NCI-H146 treated with DMSO at 0.1 percent for 48 hours (cell line): ENCODE results near the gene NARS2.
"Not testable (repeated sequence)": the region's sequence is repeated elsewhere in the genome, so short reads cannot be mapped to it uniquely, and the experiment has no call there.

ENCODE experiments used
- DNase-seq: peaks from one replicate; lab custom pipeline; 2025; ENCODE audit not compliant: unreplicated experiment; lab: John Stamatoyannopoulos, UW

The NARS2 gene

GRCh38 chr11:78493413-78493975 is 81.2 kb downstream of the NARS2 start:
- DNase-seq: no peak

GRCh38 chr11:78492973-78493372 is 81.7 kb downstream of the NARS2 start:
- no peak for DNase-seq

- DNase-seq: no peak
These were observed 85.5 kb downstream of the NARS2 start for GRCh38 chr11:78489184-78489583.

GRCh38 chr11:78478536-78478935 is 96.1 kb downstream of the NARS2 start:
- no peak for DNase-seq

- peak; percentile 79 for DNase-seq
These were observed 98.6 kb downstream of the NARS2 start for GRCh38 chr11:78476066-78476465.

- DNase-seq: no peak
These were observed 100.2 kb downstream of the NARS2 start for GRCh38 chr11:78474451-78474850.

- DNase-seq: no peak
These were observed 101.8 kb downstream of the NARS2 start for GRCh38 chr11:78472905-78473304.

GRCh38 chr11:78472382-78472781 is 102.3 kb downstream of the NARS2 start:
- DNase-seq: no peak

- no peak for DNase-seq
These were observed 103.7 kb downstream of the NARS2 start for GRCh38 chr11:78470861-78471442.

- DNase-seq: no peak
These were observed 104.8 kb downstream of the NARS2 start for GRCh38 chr11:78469896-78470295.

GRCh38 chr11:78467931-78468330 is 106.7 kb downstream of the NARS2 start:
- DNase-seq: no peak

GRCh38 chr11:78467370-78467769 is 107.3 kb downstream of the NARS2 start:
- DNase-seq: no peak

- DNase-seq: peak; percentile 77
These were observed 109.3 kb downstream of the NARS2 start for GRCh38 chr11:78465169-78465942.

- DNase-seq: not testable (repeated sequence)
These were observed 109.9 kb downstream of the NARS2 start for GRCh38 chr11:78464787-78465168.

- DNase-seq: no peak
These were observed 114.2 kb downstream of the NARS2 start for GRCh38 chr11:78460471-78460870.

GRCh38 chr11:78459738-78460137 is 114.9 kb downstream of the NARS2 start:
- no peak for DNase-seq

GRCh38 chr11:78457448-78457847 is 117.2 kb downstream of the NARS2 start:
- no peak for DNase-seq

GRCh38 chr11:78453140-78453935 is 121.3 kb downstream of the NARS2 start:
- no peak for DNase-seq

- DNase-seq: no peak
These were observed 123.1 kb downstream of the NARS2 start for GRCh38 chr11:78451371-78452150.

- DNase-seq: no peak
These were observed 123.8 kb downstream of the NARS2 start for GRCh38 chr11:78450866-78451265.

GRCh38 chr11:78449866-78450265 is 124.8 kb downstream of the NARS2 start:
- DNase-seq: no peak
